ENCODE results near the gene RELL1.

DNA sequence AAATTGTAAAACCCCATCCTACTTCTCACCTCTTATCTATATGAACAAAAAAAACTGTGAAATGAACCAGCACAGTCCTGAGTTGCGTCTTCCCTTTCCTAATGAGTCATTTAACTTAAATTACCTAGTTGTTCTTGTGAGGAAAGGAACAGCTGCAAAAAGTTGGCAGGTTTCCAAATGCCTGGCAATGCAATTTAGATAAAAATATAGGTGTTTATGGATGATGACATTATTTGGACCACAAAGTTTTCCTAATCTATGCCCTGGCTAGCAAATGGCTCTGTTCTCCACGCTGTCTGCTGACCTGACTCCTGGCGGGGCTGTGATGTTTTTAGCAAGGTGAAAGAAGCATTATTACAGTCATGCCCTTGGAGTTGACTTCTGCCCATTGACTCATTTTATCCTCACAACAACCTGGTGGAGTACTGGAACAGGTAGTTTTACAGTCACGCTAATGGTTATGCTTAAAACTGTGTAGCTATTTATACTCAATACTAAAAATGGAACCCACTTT, 29.8 kb upstream of the RELL1 start:
- TF ChIP-seq EGR1 (IDR thresholded peaks at IDR 0.05; ENCODE audit: borderline replicate concordance in 1 of 2, low read depth in 2 of 2, low read length in 2 of 2) (no peak), IKZF1 (conservative IDR thresholded peaks at IDR 0.05) (peak; percentile 83), CHD4 (IDR thresholded peaks at IDR 0.05) (0 out of 2 replicates have a peak, but pooled peaks have one; percentile 68)
